ENCODE measurements around the gene CEP85L. TPM values are rescaled to one million over a fixed set of nuclear protein-coding genes. Genes with fewer than 3 reads are reported as not detected.

CEP85L gene
- total and polyA plus RNA-seq, 10 of the 15 experiments (the other 5 are each of a cell fraction or from before 2014, with no cell fraction given) = 1.8 to 10.9 (median 7.1) TPM

GRCh38 chr6:118679327-118679901 lies 28.0 kb upstream of the CEP85L start:
- in situ Hi-C loops (cut with MboI) = no loop called here
- ChIA-PET SMC1A (ENCODE audit: uncharacterized antibody, unreplicated experiment) (interaction anchor here (1.4 kb wide), 1 partner anchor 13 kb away, joined by 3 read pairs; no protein-coding TSS in a partner anchor), POLR2A (no interaction called here), CTCF (no interaction called here), RAD21 (ENCODE audit: unreplicated experiment) (no interaction called here)
- H3K9me3 ChIP-seq (replicated peaks; ENCODE audit: control insufficient read depth, insufficient read depth, low read length) = no peaks in the 10 kb centered on the region
- no peaks in the 10 kb centered on the region for H3K27me3 ChIP-seq (replicated peaks in 1 of 2; ENCODE audit: control insufficient read depth in 2 of 2, insufficient read depth in 2 of 2, low read length in 1 of 2)
- no TSS peak for BruUV-seq (replicated peaks)
- ATAC-seq = no peak
- no peak overlapping the region for H3K4me3 ChIP-seq
- H3K9ac ChIP-seq (ENCODE audit: control insufficient read depth, insufficient read depth, low read length) = no peak overlapping the region
- H2AFZ ChIP-seq (ENCODE audit: control insufficient read depth, low read depth, low read length) = no peak overlapping the region
- H3K27ac ChIP-seq (ENCODE audit: control insufficient read depth, insufficient read depth) = no peak overlapping the region
- H4K20me1 ChIP-seq (ENCODE audit: control insufficient read depth, insufficient read depth) = no peaks in the 10 kb centered on the region
- intact Hi-C loops (cut with micrococcal nuclease; ENCODE audit: unreplicated experiment) = no loop called here
- WGBS (ENCODE audit: insufficient coverage, insufficient replicate concordance, low lambda C conversion rate, missing lambda C conversion rate) = 100% methylated on average over 1 of the region's 1 CpG
- H3K79me2 ChIP-seq (ENCODE audit: control insufficient read depth, insufficient read depth, low read length) = no peaks in the 10 kb centered on the region
- no peak overlapping the region for H3K4me2 ChIP-seq (ENCODE audit: control insufficient read depth, insufficient read depth)
- no peak for FAIRE-seq
- H3K4me1 ChIP-seq (ENCODE audit: control insufficient read depth, insufficient read depth, low read length) = no peaks in the 10 kb centered on the region
- H3K36me3 ChIP-seq (ENCODE audit: control insufficient read depth in 2 of 2, insufficient read depth in 2 of 2, low read length in 1 of 2) = no peaks in the 10 kb centered on the region
- DNase-seq (ENCODE audit: low read depth, low spot score) = no peak
- TF ChIP-seq KAT2A (conservative IDR thresholded peaks at IDR 0.05; ENCODE audit: control insufficient read depth, low read depth, low read length) (no peak), BCL3 (IDR thresholded peaks at IDR 0.05; ENCODE audit: borderline replicate concordance, insufficient read depth, low read depth, low read length, poor library complexity, severe bottlenecking) (no peak), MTA2 (IDR thresholded peaks at IDR 0.05; ENCODE audit: low read depth) (no peak), USF1 (IDR thresholded peaks at IDR 0.05; ENCODE audit: borderline replicate concordance, extremely low read length, insufficient read depth, low read depth, low read length) (no peak), TBL1XR1 (IDR thresholded peaks at IDR 0.05; ENCODE audit: low read depth, low read length) (no peak), BMI1 (IDR thresholded peaks at IDR 0.05; ENCODE audit: borderline replicate concordance) (no peak), RUNX3 (IDR thresholded peaks at IDR 0.05; ENCODE audit: low read length) (no peak), RELB (IDR thresholded peaks at IDR 0.05; ENCODE audit: low read depth) (no peak), ZNF622 (IDR thresholded peaks at IDR 0.05) (no peak), NKRF (conservative IDR thresholded peaks at IDR 0.05) (no peak), CBFB (IDR thresholded peaks at IDR 0.05; ENCODE audit: low read depth) (no peak), MLLT1 (IDR thresholded peaks at IDR 0.05) (no peak), FOXK2 (IDR thresholded peaks at IDR 0.05) (no peak), ATF2 (IDR thresholded peaks at IDR 0.05; ENCODE audit: low read length) (no peak), CREM (IDR thresholded peaks at IDR 0.05; ENCODE audit: low read depth) (no peak), EED (IDR thresholded peaks at IDR 0.05; ENCODE audit: low read depth) (no peak)

Measured in GM12878 (cell line).